GM12874 (cell line): ENCODE measurements around the gene SMARCD3.

Experiments
- TF ChIP-seq, protein P1 (sequence below): IDR thresholded peaks from 2 replicates; pipeline ENCODE4 v1.5.1; 2011; ENCODE audit warnings: low read depth, mild to moderate bottlenecking, control low read depth, low read length, moderate library complexity; ENCODE audit not compliant: insufficient read depth

The SMARCD3 gene

DNA sequence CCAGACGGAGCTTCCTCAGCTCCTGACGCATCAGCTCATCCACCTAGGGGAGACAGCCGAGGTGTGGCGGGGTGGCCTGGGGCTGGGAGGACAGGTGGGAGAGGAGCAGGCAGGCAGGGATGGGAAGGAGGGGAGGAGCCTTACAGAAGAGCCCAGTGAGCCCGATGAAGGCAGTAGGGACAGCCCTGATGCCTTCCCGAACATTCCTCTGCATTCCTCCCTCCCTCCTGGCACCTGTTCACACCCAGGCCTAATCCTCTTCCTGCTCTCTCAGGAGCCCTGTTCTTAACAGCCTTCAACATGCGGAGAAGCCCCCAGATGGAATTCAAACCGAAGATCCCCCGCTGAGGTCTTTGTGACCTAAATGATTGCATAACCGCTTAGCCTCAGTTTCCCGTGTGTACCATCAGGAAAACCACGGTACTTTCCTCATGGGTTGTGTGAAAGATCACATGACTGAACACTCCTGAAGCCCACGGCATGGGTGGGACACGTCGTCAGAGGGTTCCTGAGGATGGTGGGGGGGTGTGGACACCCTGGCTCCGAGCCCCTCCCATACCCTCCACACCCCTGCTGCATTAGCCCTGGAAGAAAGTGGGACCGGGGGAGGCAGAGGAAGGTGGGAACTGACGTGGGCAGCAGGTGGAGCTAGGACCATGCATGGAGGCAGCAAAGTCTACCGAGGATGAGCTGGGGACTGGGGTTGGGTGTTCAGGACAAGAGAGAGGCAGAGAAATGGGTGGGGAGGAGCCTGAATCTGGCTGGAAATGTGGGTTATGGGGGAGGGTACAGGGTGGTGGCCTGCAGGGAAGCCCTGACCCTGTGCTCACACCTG is 52.7 kb downstream of the SMARCD3 start:
- TF ChIP-seq, protein P1, sequence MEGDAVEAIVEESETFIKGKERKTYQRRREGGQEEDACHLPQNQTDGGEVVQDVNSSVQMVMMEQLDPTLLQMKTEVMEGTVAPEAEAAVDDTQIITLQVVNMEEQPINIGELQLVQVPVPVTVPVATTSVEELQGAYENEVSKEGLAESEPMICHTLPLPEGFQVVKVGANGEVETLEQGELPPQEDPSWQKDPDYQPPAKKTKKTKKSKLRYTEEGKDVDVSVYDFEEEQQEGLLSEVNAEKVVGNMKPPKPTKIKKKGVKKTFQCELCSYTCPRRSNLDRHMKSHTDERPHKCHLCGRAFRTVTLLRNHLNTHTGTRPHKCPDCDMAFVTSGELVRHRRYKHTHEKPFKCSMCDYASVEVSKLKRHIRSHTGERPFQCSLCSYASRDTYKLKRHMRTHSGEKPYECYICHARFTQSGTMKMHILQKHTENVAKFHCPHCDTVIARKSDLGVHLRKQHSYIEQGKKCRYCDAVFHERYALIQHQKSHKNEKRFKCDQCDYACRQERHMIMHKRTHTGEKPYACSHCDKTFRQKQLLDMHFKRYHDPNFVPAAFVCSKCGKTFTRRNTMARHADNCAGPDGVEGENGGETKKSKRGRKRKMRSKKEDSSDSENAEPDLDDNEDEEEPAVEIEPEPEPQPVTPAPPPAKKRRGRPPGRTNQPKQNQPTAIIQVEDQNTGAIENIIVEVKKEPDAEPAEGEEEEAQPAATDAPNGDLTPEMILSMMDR, result no peak

DNA sequence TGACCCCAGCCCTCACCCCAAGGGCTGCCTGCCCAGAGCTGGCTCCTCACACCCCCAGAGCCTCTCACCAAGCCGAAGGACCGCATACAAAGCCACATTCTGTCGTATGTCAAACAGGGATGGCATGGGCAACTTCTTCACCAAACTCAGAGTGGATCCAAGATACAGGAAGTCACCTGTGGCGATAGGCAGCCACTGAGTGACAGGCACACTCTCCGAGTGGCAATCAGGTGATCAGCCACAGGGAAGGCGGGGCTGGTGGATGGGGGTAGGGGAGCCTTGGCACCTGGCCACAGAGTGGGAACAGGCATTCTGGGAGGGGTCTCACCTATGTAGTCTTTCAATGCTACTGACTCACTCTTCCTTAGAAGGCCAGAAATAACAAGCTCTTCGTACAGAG is 54.3 kb downstream of the SMARCD3 start:
- TF ChIP-seq, protein P1, result no peak

DNA sequence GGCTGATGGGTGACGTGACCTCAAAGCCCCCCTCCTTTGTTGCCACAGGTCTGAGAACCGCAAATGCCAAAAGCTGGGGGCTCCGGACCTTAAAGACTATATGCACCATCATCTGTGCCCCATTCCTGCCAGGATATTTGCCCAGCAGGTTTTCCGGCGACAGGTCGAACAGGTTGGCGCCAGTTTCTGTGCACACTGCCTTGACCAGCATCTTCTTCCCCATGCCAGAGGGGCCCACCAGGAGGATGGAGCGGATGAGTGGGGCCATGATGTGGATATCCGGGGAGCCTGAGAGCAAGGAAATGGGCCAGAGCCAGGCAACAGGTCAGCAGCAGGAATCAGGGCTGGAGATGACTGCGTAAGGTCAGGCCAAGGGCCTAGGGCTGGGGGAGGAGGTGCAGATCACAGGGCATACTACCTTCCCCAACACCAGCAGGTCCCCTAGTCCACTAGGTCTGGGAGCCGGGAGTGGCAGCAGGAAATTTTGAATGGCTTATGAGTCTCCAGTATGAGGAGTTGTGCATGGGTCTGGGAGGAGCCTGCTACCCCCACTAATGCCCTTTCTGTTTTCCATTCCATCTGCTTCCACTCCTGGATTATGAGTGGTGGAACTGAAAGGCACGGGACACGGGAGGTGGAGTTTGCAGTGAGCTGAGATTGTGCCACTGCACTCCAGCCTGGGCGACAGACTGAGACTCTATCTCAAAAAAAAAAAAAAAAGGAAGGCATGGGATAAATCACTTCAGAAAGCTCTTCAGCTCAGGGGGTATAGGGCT is 55.1 kb downstream of the SMARCD3 start:
- TF ChIP-seq, protein P1, result no peak

DNA sequence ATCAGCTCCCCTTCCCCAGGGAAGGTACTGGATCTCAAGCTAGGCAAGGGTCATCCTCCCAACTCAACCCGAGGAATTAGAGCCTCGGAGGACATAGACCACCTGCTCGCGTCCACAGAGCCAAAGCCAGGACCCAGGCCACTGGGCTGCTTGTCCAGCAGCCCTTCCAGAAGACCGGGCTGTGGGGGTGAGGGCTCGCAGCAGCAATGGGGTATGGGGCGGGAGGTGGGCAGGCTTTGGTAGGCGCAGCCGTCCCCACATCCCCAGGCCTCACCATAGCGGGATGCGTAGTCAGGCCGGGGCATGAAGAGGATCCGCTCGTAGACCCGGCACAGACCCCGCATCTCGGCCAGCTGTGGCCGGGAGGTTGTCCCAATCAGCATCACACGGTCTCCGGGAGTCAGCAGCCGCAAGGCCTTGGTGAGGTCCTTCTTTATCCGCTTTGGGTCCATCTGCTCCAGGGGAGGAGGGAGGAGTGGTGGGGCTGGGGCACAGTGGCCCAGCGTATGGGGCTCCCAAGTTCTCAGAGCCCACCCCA is 56.4 kb downstream of the SMARCD3 start:
- TF ChIP-seq, protein P1, result no peak

DNA sequence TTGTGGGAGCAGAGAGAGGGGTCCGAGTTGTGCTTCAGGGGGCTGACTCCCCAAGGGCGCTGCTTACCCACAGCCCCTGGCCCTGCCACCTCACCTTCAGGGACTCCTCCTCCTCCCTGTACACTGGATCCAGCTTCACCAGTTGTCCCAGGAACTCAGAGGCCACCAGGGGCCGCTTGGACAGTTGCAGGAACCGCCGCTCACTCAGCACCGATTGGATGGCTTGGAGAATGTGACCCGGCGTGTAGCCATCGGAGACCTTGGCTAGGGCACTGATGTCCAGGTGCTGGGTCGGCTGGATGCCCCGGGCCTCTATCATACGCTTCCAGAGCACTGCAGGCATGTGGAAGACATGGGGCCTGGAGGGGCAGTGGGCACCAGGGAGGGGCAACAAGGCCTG is 57.0 kb downstream of the SMARCD3 start:
- TF ChIP-seq, protein P1, result no peak

DNA sequence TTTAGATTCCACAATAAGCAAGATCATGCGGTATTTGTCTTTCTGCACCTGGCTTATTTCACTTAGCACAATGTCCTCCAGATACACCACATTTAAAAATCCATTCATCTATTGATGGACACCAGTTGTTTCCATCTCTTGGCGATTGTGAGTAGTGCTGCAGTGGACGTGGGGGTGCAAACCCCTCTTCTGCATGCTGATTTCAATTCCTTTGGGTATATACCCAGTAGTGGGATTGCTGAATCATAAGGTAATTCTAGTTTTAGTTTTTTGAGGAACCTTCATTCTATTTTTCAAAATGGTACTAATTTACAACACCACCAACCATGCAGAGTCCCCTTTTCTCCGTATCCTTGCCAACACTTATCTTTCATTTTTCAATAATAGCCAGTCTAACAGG is 59.5 kb downstream of the SMARCD3 start:
- TF ChIP-seq, protein P1, result no peak
